ENCODE measurements around the gene PRKAG2. TPM values are rescaled to one million over a fixed set of nuclear protein-coding genes. Genes with fewer than 3 reads are reported as not detected.

PRKAG2 gene
- total RNA-seq, 1 experiment from 2014 or later: 73.9 TPM

GRCh38 chr7:151633516-151633812 is 243.5 kb downstream of the PRKAG2 start:
- Mint-ChIP-seq H3K9me3 (ENCODE audit: unreplicated experiment) (no peaks in the 10 kb centered on the region), H3K27ac (ENCODE audit: low read depth, unreplicated experiment) (peak overlapping the region; percentile 73), H3K4me3 (ENCODE audit: unreplicated experiment) (no peak overlapping the region), H3K27me3 (ENCODE audit: insufficient read depth, unreplicated experiment) (no peaks in the 10 kb centered on the region), H3K36me3 (ENCODE audit: insufficient read depth, unreplicated experiment) (peaks cover 31% of the 10 kb centered on the region), H3K4me1 (ENCODE audit: insufficient read depth, unreplicated experiment) (peaks cover 50% of the 10 kb centered on the region)
- BruUV-seq (replicated peaks): no TSS peak
- intact Hi-C loops (cut with micrococcal nuclease): no loop called here
- ChIA-PET POLR2A (interaction anchor here (0.8 to 9.2 kb wide), 14 partner anchors 11 to 174 kb away, joined by 3 to 83 read pairs (median 12); no protein-coding TSS in a partner anchor), CTCF (interaction anchor here (0.6 to 5.3 kb wide), 15 partner anchors 9 to 126 kb away, joined by 3 to 26 read pairs (median 5); no protein-coding TSS in a partner anchor)
- no peak for DNase-seq (ENCODE audit: unreplicated experiment)
- no peak for TF ChIP-seq CTCF (IDR thresholded peaks at IDR 0.05; ENCODE audit: unreplicated experiment)

GRCh38 chr7:151632750-151633515 is 244.0 kb downstream of the PRKAG2 start:
- CTCF ChIA-PET: interaction anchor here (0.6 to 5.3 kb wide), 22 partner anchors 10 to 395 kb away, joined by 3 to 26 read pairs (median 4); no protein-coding TSS in a partner anchor
- no peaks in the 10 kb centered on the region for H3K27me3 Mint-ChIP-seq (ENCODE audit: insufficient read depth, unreplicated experiment)
- TF ChIP-seq CTCF (IDR thresholded peaks at IDR 0.05; ENCODE audit: unreplicated experiment): no peak
- TSS peak; percentile 37 for BruUV-seq (replicated peaks)
- H3K36me3 Mint-ChIP-seq (ENCODE audit: insufficient read depth, unreplicated experiment): peaks cover 33% of the 10 kb centered on the region
- H3K4me1 Mint-ChIP-seq (ENCODE audit: insufficient read depth, unreplicated experiment): peaks cover 51% of the 10 kb centered on the region
- intact Hi-C loops (cut with micrococcal nuclease): no loop called here
- peak; percentile 44 for DNase-seq (ENCODE audit: unreplicated experiment)
- POLR2A ChIA-PET: interaction anchor here (0.6 to 9.2 kb wide), 24 partner anchors 11 to 264 kb away, joined by 3 to 83 read pairs (median 8); no protein-coding TSS in a partner anchor
- H3K27ac Mint-ChIP-seq (ENCODE audit: low read depth, unreplicated experiment): peak overlapping the region; percentile 73
- H3K9me3 Mint-ChIP-seq (ENCODE audit: unreplicated experiment): no peaks in the 10 kb centered on the region
- H3K4me3 Mint-ChIP-seq (ENCODE audit: unreplicated experiment): peak overlapping the region; percentile 77

- ChIA-PET CTCF (interaction anchor here (0.6 to 5.3 kb wide), 26 partner anchors 11 to 559 kb away, joined by 3 to 26 read pairs (median 5); partner anchors contain the start of gene RHEB), POLR2A (interaction anchor here (0.6 to 9.2 kb wide), 29 partner anchors 9 to 292 kb away, joined by 3 to 83 read pairs (median 5); no protein-coding TSS in a partner anchor)
- intact Hi-C loops (cut with micrococcal nuclease): loop anchor here (1.0 to 2.0 kb wide), 4 partner anchors 62 to 123 kb away; no protein-coding TSS in a partner anchor
- peaks cover 48% of the 10 kb centered on the region for H3K4me1 Mint-ChIP-seq (ENCODE audit: insufficient read depth, unreplicated experiment)
- TF ChIP-seq CTCF (IDR thresholded peaks at IDR 0.05; ENCODE audit: unreplicated experiment): peak; percentile 21
- H3K36me3 Mint-ChIP-seq (ENCODE audit: insufficient read depth, unreplicated experiment): peaks cover 41% of the 10 kb centered on the region
- peak; percentile 77 for DNase-seq (ENCODE audit: unreplicated experiment)
- peak overlapping the region; percentile 84 for H3K27ac Mint-ChIP-seq (ENCODE audit: low read depth, unreplicated experiment)
- no peaks in the 10 kb centered on the region for H3K27me3 Mint-ChIP-seq (ENCODE audit: insufficient read depth, unreplicated experiment)
- no peaks in the 10 kb centered on the region for H3K9me3 Mint-ChIP-seq (ENCODE audit: unreplicated experiment)
- H3K4me3 Mint-ChIP-seq (ENCODE audit: unreplicated experiment): peak overlapping the region; percentile 84
- BruUV-seq (replicated peaks): no TSS peak
These were observed 244.8 kb downstream of the PRKAG2 start for GRCh38 chr7:151631953-151632749.
